Measurements from ENCODE around the gene ADRA1B. TPM values are rescaled to one million over a fixed set of nuclear protein-coding genes. Genes with fewer than 3 reads are reported as not detected.

The ADRA1B gene
- total and polyA plus RNA-seq, 10 of the 15 experiments (the other 5 are each of a cell fraction or from before 2014, with no cell fraction given), result 0.04 TPM; not detected in 9

DNA sequence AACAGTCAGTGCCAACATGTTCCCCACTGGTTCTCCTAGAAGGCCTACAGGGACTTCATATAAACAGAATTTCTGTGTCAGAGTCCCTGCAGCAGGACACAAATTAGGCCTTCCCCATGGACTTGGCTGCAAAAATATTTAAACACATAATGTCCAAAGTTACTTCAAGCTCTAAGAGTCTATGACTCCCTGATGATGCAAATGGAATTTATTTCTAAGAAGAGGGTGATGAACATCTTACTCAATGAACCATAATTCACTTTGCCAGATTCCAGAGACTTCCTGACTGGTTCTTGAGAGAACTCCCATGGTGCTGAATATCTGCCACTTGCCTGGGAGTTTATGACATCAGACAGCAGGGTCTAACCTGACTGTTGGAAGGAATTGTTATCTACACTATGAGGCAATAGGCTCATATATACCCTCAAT is 32.7 kb upstream of the ADRA1B start:
- Histone ChIP-seq H2AFZ (ENCODE audit: control insufficient read depth, low read depth, low read length) (no peak overlapping the region), H3K36me3 (ENCODE audit: control insufficient read depth in 2 of 2, insufficient read depth in 2 of 2, low read length in 1 of 2) (no peaks in the 10 kb centered on the region), H3K4me3 (no peak overlapping the region), H3K27ac (ENCODE audit: control insufficient read depth, insufficient read depth) (no peak overlapping the region), H3K4me1 (ENCODE audit: control insufficient read depth, insufficient read depth, low read length) (no peaks in the 10 kb centered on the region), H3K79me2 (ENCODE audit: control insufficient read depth, insufficient read depth, low read length) (no peaks in the 10 kb centered on the region), H3K9me3 (replicated peaks; ENCODE audit: control insufficient read depth, insufficient read depth, low read length) (no peaks in the 10 kb centered on the region), H3K9ac (ENCODE audit: control insufficient read depth, insufficient read depth, low read length) (no peak overlapping the region), H3K4me2 (ENCODE audit: control insufficient read depth, insufficient read depth) (no peak overlapping the region), H4K20me1 (ENCODE audit: control insufficient read depth, insufficient read depth) (no peaks in the 10 kb centered on the region), H3K27me3 (replicated peaks in 1 of 2; ENCODE audit: control insufficient read depth in 2 of 2, insufficient read depth in 2 of 2, low read length in 1 of 2) (peaks cover 1 to 3% of the 10 kb centered on the region in 2 experiments; a peak in 3 of 4 replicates)
- no peak for FAIRE-seq
- TF ChIP-seq, protein P1, sequence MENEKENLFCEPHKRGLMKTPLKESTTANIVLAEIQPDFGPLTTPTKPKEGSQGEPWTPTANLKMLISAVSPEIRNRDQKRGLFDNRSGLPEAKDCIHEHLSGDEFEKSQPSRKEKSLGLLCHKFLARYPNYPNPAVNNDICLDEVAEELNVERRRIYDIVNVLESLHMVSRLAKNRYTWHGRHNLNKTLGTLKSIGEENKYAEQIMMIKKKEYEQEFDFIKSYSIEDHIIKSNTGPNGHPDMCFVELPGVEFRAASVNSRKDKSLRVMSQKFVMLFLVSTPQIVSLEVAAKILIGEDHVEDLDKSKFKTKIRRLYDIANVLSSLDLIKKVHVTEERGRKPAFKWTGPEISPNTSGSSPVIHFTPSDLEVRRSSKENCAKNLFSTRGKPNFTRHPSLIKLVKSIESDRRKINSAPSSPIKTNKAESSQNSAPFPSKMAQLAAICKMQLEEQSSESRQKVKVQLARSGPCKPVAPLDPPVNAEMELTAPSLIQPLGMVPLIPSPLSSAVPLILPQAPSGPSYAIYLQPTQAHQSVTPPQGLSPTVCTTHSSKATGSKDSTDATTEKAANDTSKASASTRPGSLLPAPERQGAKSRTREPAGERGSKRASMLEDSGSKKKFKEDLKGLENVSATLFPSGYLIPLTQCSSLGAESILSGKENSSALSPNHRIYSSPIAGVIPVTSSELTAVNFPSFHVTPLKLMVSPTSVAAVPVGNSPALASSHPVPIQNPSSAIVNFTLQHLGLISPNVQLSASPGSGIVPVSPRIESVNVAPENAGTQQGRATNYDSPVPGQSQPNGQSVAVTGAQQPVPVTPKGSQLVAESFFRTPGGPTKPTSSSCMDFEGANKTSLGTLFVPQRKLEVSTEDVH (IDR thresholded peaks at IDR 0.05; ENCODE audit: low read depth, partially characterized antibody), result no peak
- TF ChIP-seq ZNF274 (IDR thresholded peaks at IDR 0.05; ENCODE audit: insufficient read depth, insufficient read length), result no peak
- no peak for TF ChIP-seq IKZF1 (conservative IDR thresholded peaks at IDR 0.05)
- no peak for TF ChIP-seq ATF7 (IDR thresholded peaks at IDR 0.05; ENCODE audit: low read depth)
- no peak for TF ChIP-seq PKNOX1 (IDR thresholded peaks at IDR 0.05)
- no peak for TF ChIP-seq NR2C2 (IDR thresholded peaks at IDR 0.05; ENCODE audit: borderline replicate concordance, control insufficient read depth, insufficient read length, low read depth)
- TF ChIP-seq ZNF207 (IDR thresholded peaks at IDR 0.05; ENCODE audit: borderline replicate concordance), result no peak
- no peak for TF ChIP-seq TARDBP (IDR thresholded peaks at IDR 0.05; ENCODE audit: borderline replicate concordance)
- TF ChIP-seq EED (IDR thresholded peaks at IDR 0.05; ENCODE audit: low read depth), result no peak
- no peak for TF ChIP-seq IRF5 (IDR thresholded peaks at IDR 0.05; ENCODE audit: borderline replicate concordance)
- TF ChIP-seq GATAD2B (conservative IDR thresholded peaks at IDR 0.05; ENCODE audit: low read depth), result no peak
- no peak for TF ChIP-seq CBX3 (IDR thresholded peaks at IDR 0.05; ENCODE audit: borderline replicate concordance, low read depth)
- TF ChIP-seq NR2F1 (conservative IDR thresholded peaks at IDR 0.05), result no peak
- no peak for TF ChIP-seq SREBF2 (IDR thresholded peaks at IDR 0.05; ENCODE audit: low read length)
- no peak for TF ChIP-seq SMC3 (IDR thresholded peaks at IDR 0.05; ENCODE audit: borderline replicate concordance, low read length)
- TF ChIP-seq RUNX3 (IDR thresholded peaks at IDR 0.05; ENCODE audit: low read length), result no peak
- TF ChIP-seq ZSCAN29 (IDR thresholded peaks at IDR 0.05), result no peak
- no peak for TF ChIP-seq SPI1 (IDR thresholded peaks at IDR 0.05; ENCODE audit: borderline replicate concordance, insufficient read depth, low read depth, low read length)
- TF ChIP-seq SIX5 (IDR thresholded peaks at IDR 0.05; ENCODE audit: low read depth, low read length, severe bottlenecking), result no peak
- TF ChIP-seq NRF1 (conservative IDR thresholded peaks at IDR 0.05; ENCODE audit: low read depth, low read length), result no peak
- POLR2A ChIA-PET, result no interaction called here
- SMC1A ChIA-PET (ENCODE audit: uncharacterized antibody, unreplicated experiment), result no interaction called here
- intact Hi-C loops (cut with micrococcal nuclease; ENCODE audit: unreplicated experiment) (no loop called here), in situ Hi-C loops (cut with MboI) (no loop called here)
- no peak for DNase-seq (ENCODE audit: low read depth, low spot score)
- no TSS peak for BruUV-seq (replicated peaks)
- CTCF ChIA-PET, result interaction anchor here (1.2 kb wide), 1 partner anchor 727 kb away, joined by 3 read pairs; no protein-coding TSS in a partner anchor
- ATAC-seq, result no peak
- RAD21 ChIA-PET (ENCODE audit: unreplicated experiment), result no interaction called here
